ENCODE results near the gene SKOR2. TPM values are rescaled to one million over a fixed set of nuclear protein-coding genes. Genes with fewer than 3 reads are reported as not detected.

Gene SKOR2
- total RNA-seq, 6 experiments from 2014 or later: not detected

- Histone ChIP-seq H3K4me1 (peaks cover 0 to 9% (median 0%) of the 10 kb centered on the region in 4 donors), H3K36me3 (no peaks in the 10 kb centered on the region), H3K27me3 (no peaks in the 10 kb centered on the region), H3K9me3 (no peaks in the 10 kb centered on the region), H3K27ac (no peak overlapping the region), H3K4me3 (no peak overlapping the region)
- no peak for ATAC-seq
- DNase-seq: no peak
- intact Hi-C loops (cut with DNase I): no loop called here
- TF ChIP-seq CTCF (IDR thresholded peaks at IDR 0.05) (no peak), POLR2A (IDR thresholded peaks at IDR 0.05) (no peak)
- WGBS (ENCODE audit: insufficient coverage, low coverage, low lambda C conversion rate, missing lambda C conversion rate): 92% methylated on average over 2 of the region's 2 CpGs
Observed at GRCh38 chr18:47172476-47172875, 79.0 kb downstream of the SKOR2 start.

- Histone ChIP-seq H3K4me1 (no peaks in the 10 kb centered on the region), H3K36me3 (no peaks in the 10 kb centered on the region), H3K27ac (no peak overlapping the region), H3K9me3 (no peaks in the 10 kb centered on the region), H3K27me3 (no peaks in the 10 kb centered on the region), H3K4me3 (no peak overlapping the region)
- no peak for DNase-seq
- 67% methylated on average over 1 of the region's 1 CpG for WGBS (ENCODE audit: insufficient coverage, low coverage, low lambda C conversion rate, missing lambda C conversion rate)
- ATAC-seq: no peak
- intact Hi-C loops (cut with DNase I): no loop called here
- TF ChIP-seq POLR2A (IDR thresholded peaks at IDR 0.05): no peak
- no peak for TF ChIP-seq CTCF (IDR thresholded peaks at IDR 0.05)
Observed at GRCh38 chr18:47168913-47169312, 82.5 kb downstream of the SKOR2 start.

- no peak for TF ChIP-seq CTCF (IDR thresholded peaks at IDR 0.05)
- TF ChIP-seq POLR2A (IDR thresholded peaks at IDR 0.05): no peak
- H3K36me3 ChIP-seq: no peaks in the 10 kb centered on the region
- DNase-seq (no peak), ATAC-seq (no peak)
- intact Hi-C loops (cut with DNase I): no loop called here
- no peaks in the 10 kb centered on the region for H3K9me3 ChIP-seq
- no peak overlapping the region for H3K4me3 ChIP-seq
- no peaks in the 10 kb centered on the region for H3K27me3 ChIP-seq
- H3K27ac ChIP-seq: no peak overlapping the region
- no peaks in the 10 kb centered on the region for H3K4me1 ChIP-seq
Observed at GRCh38 chr18:47168509-47168908, 83.0 kb downstream of the SKOR2 start.

GRCh38 chr18:47166294-47166693 is 85.2 kb downstream of the SKOR2 start:
- H3K4me3 ChIP-seq: no peak overlapping the region
- H3K27ac ChIP-seq: no peak overlapping the region
- DNase-seq (no peak), ATAC-seq (no peak)
- no peaks in the 10 kb centered on the region for H3K36me3 ChIP-seq
- no peaks in the 10 kb centered on the region for H3K27me3 ChIP-seq
- 79% methylated on average over 2 of the region's 2 CpGs for WGBS (ENCODE audit: insufficient coverage, low coverage, low lambda C conversion rate, missing lambda C conversion rate)
- H3K4me1 ChIP-seq: no peaks in the 10 kb centered on the region
- TF ChIP-seq CTCF (IDR thresholded peaks at IDR 0.05) (no peak), POLR2A (IDR thresholded peaks at IDR 0.05) (no peak)
- intact Hi-C loops (cut with DNase I): no loop called here
- H3K9me3 ChIP-seq: no peaks in the 10 kb centered on the region

- Histone ChIP-seq H3K27ac (no peak overlapping the region), H3K9me3 (no peaks in the 10 kb centered on the region), H3K36me3 (no peaks in the 10 kb centered on the region), H3K27me3 (no peaks in the 10 kb centered on the region), H3K4me1 (no peaks in the 10 kb centered on the region), H3K4me3 (no peak overlapping the region)
- ATAC-seq (no peak), DNase-seq (no peak)
- 72% methylated on average over 5 of the region's 5 CpGs for WGBS (ENCODE audit: insufficient coverage, low coverage, low lambda C conversion rate, missing lambda C conversion rate)
- TF ChIP-seq POLR2A (IDR thresholded peaks at IDR 0.05) (no peak), CTCF (IDR thresholded peaks at IDR 0.05) (no peak)
- intact Hi-C loops (cut with DNase I): no loop called here
Observed at GRCh38 chr18:47163241-47163640, 88.2 kb downstream of the SKOR2 start.

Measured in right lobe of liver (tissue), 6 donors.